PC-9 (cell line): ENCODE data around the gene SFT2D2.

ENCODE experiments used
- CTCF ChIP-seq: fragments of 200-600 bp; sonication (generic); conservative IDR thresholded peaks from 2 replicates; pipeline ENCODE4 v1.6.1; 2017; ENCODE audit warnings: mixed run types, antibody characterized with exemption, mild to moderate bottlenecking, moderate library complexity
- EZH2 ChIP-seq: fragments of 200-600 bp; sonication (generic); IDR thresholded peaks from 2 replicates; pipeline ENCODE4 v1.8.0; 2017; ENCODE audit warnings: antibody characterized with exemption, low read depth

DNA sequence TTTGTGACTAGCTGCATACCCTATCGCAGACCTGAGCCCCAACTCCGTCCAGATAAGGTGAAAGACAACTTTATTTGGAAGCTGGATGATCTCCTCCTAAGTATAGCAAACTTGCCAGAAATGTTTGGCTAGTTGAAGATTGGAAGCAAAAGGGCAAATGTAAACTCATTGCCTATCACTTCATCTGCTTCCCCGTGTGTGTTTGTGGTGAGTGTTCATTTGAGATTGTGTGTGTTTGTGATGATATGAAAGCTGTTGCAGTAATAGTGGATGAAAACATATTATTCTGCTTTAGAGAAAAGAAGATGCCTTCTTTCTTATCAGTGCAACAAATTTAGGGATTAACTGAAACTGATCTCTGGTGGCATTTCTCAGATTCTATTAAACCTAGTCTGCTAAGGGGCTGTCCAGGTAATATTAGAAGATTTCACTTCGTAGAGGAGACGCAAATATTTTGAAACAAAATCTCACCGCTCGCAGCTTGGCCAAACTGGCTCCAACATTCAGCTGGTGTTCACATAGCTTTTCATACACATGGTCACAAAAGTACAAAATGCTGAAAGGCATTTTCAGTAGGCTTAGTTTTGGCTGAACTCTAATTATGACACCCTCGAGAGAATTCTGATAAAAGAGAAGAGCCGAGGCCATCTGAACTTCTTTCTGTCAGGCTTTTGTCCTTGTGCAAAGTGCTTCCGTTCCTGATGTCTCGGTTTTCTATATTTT is 56.0 kb downstream of the SFT2D2 start:
- TF ChIP-seq EZH2 (no peak), CTCF (no peak)
